DOHH2 (cell line): ENCODE results near the gene UBE2L3.

ENCODE experiments used
- H3F3A ChIP-seq: fragments of 200-600 bp; sonication (generic), shearing (Covaris generic); 2 replicates; pipeline ENCODE4 v1.6.0; 2016; ENCODE audit warnings: antibody characterized with exemption, mild to moderate bottlenecking; ENCODE audit not compliant: control insufficient read depth, insufficient read depth
- H3K27ac ChIP-seq: fragments of 200-600 bp; sonication (generic); 2 replicates; pipeline ENCODE4 v1.5.1; 2014; ENCODE audit warnings: low read depth, mild to moderate bottlenecking, low read length, moderate library complexity
- H3K27me3 ChIP-seq: fragments of 200-600 bp; sonication (generic); 2 replicates; pipeline ENCODE4 v1.6.1; 2014; ENCODE audit warnings: mild to moderate bottlenecking, low read length, mixed read lengths; ENCODE audit not compliant: control insufficient read depth
- H3K36me3 ChIP-seq: fragments of 200-600 bp; sonication (generic); 2 replicates; pipeline ENCODE4 v1.6.1; 2014; ENCODE audit warnings: mild to moderate bottlenecking, low read length, moderate library complexity, mixed read lengths; ENCODE audit not compliant: control insufficient read depth
- H3K4me1 ChIP-seq: fragments of 200-600 bp; sonication (generic); 2 replicates; pipeline ENCODE4 v1.6.1; 2014; ENCODE audit warnings: mild to moderate bottlenecking, low read length, mixed read lengths; ENCODE audit not compliant: control insufficient read depth
- H3K4me2 ChIP-seq: fragments of 200-600 bp; sonication (generic); 2 replicates; pipeline ENCODE4 v1.6.0; 2014; ENCODE audit warnings: mild to moderate bottlenecking, low read length, moderate library complexity
- H3K4me3 ChIP-seq: fragments of 200-600 bp; sonication (generic); 2 replicates; pipeline ENCODE4 v1.5.1; 2014; ENCODE audit warnings: mild to moderate bottlenecking, low read length, mixed read lengths
- H3K79me2 ChIP-seq: fragments of 200-600 bp; sonication (generic); 2 replicates; pipeline ENCODE4 v1.6.1; 2014; ENCODE audit warnings: mild to moderate bottlenecking, low read length, mixed read lengths; ENCODE audit not compliant: control insufficient read depth
- H3K9me2 ChIP-seq: fragments of 200-600 bp; sonication (generic); replicated peaks from 2 replicates; pipeline ENCODE4 v1.6.1; 2014; ENCODE audit warnings: mild to moderate bottlenecking, low read length, mixed read lengths; ENCODE audit not compliant: control insufficient read depth
- H3K9me3 ChIP-seq: fragments of 200-600 bp; sonication (generic); 2 replicates; pipeline ENCODE4 v1.6.1; 2014; ENCODE audit warnings: antibody characterized with exemption, low read length, mixed read lengths; ENCODE audit not compliant: control insufficient read depth, insufficient read depth
- H4K20me1 ChIP-seq: fragments of 200-600 bp; sonication (generic); 2 replicates; pipeline ENCODE4 v1.6.0; 2014; ENCODE audit warnings: low read depth, mild to moderate bottlenecking, antibody characterized with exemption, low read length, moderate library complexity; ENCODE audit not compliant: control insufficient read depth, insufficient read depth
- EZH2phosphoT487 ChIP-seq: fragments of 200-600 bp; sonication (generic); IDR thresholded peaks from 2 replicates; pipeline ENCODE4 v1.6.1; 2017; ENCODE audit warnings: borderline replicate concordance, mild to moderate bottlenecking, antibody characterized with exemption, low read length, moderate library complexity, mixed read lengths
- TF ChIP-seq, protein P1 (sequence below): fragments of 200-600 bp; sonication (generic); IDR thresholded peaks from one replicate; pipeline ENCODE4 v1.5.1; 2014; ENCODE audit warnings: antibody characterized with exemption, mild to moderate bottlenecking, low read depth, low read length; ENCODE audit not compliant: poor library complexity, severe bottlenecking

UBE2L3 gene

DNA sequence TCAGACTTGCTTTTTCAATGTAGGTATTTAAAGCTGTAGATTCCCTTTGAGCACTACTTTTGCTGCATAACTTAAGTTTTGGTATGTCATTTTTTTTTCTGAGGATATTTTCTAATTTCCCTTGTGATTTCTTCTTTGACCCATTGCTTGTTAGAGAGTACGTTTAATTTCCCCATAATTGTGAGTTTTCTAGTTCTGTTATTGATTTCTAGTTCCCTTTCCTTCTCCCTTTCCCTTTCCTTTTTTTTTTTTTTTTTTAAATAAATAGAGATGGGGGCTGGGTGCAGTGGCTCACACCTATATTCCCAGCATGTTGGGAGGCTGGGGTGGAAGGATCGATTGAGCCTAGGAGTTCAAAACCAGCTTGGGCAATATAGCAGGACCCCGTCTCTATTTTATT is 30.8 kb downstream of the UBE2L3 start:
- H3K27ac ChIP-seq = no peak overlapping the region
- H3K4me2 ChIP-seq = no peak overlapping the region
- H3K36me3 ChIP-seq = peaks cover 61% of the 10 kb centered on the region
- TF ChIP-seq, protein P1, sequence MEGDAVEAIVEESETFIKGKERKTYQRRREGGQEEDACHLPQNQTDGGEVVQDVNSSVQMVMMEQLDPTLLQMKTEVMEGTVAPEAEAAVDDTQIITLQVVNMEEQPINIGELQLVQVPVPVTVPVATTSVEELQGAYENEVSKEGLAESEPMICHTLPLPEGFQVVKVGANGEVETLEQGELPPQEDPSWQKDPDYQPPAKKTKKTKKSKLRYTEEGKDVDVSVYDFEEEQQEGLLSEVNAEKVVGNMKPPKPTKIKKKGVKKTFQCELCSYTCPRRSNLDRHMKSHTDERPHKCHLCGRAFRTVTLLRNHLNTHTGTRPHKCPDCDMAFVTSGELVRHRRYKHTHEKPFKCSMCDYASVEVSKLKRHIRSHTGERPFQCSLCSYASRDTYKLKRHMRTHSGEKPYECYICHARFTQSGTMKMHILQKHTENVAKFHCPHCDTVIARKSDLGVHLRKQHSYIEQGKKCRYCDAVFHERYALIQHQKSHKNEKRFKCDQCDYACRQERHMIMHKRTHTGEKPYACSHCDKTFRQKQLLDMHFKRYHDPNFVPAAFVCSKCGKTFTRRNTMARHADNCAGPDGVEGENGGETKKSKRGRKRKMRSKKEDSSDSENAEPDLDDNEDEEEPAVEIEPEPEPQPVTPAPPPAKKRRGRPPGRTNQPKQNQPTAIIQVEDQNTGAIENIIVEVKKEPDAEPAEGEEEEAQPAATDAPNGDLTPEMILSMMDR = no peak
- TF ChIP-seq EZH2phosphoT487 = no peak
- H3K9me2 ChIP-seq = no peaks in the 10 kb centered on the region
- H3K79me2 ChIP-seq = peaks cover 99% of the 10 kb centered on the region
- no peaks in the 10 kb centered on the region for H3F3A ChIP-seq
- no peak overlapping the region for H3K4me3 ChIP-seq
- H4K20me1 ChIP-seq = peaks cover 22% of the 10 kb centered on the region; the same call in 1 of the 2 replicates
- H3K9me3 ChIP-seq = no peaks in the 10 kb centered on the region
- no peaks in the 10 kb centered on the region; the same call in 1 of the 2 replicates for H3K4me1 ChIP-seq
- H3K27me3 ChIP-seq = no peaks in the 10 kb centered on the region

DNA sequence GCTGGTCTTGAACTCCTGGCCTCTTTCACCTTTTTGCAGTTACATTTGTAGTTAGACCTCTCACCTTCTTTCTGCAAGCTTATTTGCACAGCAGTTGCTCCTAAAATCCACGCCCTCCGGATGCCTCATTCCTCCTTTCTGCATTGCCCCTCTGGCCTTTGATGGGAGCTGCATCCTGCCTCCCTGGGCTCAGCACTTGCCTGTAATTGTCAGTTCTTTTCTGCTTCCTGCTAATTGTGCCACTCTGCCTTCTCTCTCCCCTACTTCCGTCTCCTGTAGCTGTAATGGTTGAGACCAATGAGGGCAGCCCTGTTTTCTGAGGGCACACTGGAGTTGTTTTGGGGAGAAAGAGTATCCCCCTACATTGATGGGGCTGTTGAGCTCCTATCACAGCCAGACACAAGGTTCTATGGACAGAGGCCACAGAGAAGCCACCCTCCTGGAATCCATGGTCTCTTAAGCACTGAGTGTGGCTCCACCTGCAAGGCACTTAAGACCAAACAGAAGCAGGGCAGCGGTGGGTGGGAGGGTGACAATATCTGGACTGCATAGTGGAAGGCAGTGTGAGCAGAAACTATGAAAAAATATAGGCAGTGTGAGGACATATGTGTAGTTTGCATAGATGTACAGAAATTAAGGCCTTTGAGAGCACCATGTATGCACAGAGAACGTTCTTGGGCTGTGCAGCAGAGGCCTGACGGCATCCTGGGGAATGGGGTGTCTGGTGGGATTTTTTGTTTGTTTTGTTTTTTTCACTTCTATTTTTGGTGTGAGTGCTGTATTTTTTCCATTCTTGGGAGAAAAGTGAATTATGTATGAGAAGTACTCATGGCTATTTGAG is 31.8 kb downstream of the UBE2L3 start:
- H3K9me2 ChIP-seq = no peaks in the 10 kb centered on the region
- H3K4me1 ChIP-seq = no peaks in the 10 kb centered on the region; the same call in 1 of the 2 replicates
- TF ChIP-seq EZH2phosphoT487 = no peak
- TF ChIP-seq, protein P1 = no peak
- H3K79me2 ChIP-seq = peaks cover 98% of the 10 kb centered on the region
- no peaks in the 10 kb centered on the region for H3K9me3 ChIP-seq
- no peak overlapping the region for H3K4me3 ChIP-seq
- H3K27me3 ChIP-seq = no peaks in the 10 kb centered on the region
- peaks cover 22% of the 10 kb centered on the region; the same call in 1 of the 2 replicates for H4K20me1 ChIP-seq
- no peak overlapping the region for H3K4me2 ChIP-seq
- peaks cover 52% of the 10 kb centered on the region for H3K36me3 ChIP-seq
- no peaks in the 10 kb centered on the region for H3F3A ChIP-seq
- H3K27ac ChIP-seq = no peak overlapping the region

DNA sequence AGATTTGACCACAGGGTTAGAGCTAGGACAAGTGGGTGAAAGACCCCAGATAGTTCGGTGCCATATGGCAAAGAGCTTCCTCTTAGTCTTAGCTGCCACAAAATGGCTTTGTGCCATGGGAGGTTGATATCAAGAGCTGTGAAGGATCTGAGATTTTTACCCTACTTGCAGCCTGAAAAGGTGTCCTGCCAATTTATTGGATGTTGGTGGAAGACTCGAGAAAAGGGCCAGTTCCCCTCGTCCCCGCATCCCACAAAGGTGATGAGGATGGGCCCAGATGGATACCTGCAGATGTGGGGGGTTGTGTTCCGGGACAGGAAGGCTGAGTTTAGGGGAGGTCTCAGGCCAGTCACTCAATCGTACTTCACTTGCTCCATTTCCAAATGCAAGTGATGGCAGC is 35.1 kb downstream of the UBE2L3 start:
- Histone ChIP-seq H3K9me2 (no peaks in the 10 kb centered on the region), H3K4me3 (no peak overlapping the region), H3K36me3 (peaks cover 31% of the 10 kb centered on the region), H3K4me1 (no peaks in the 10 kb centered on the region; the same call in 1 of the 2 replicates), H3K9me3 (no peaks in the 10 kb centered on the region), H3K79me2 (peaks cover 98% of the 10 kb centered on the region), H3K27ac (no peak overlapping the region), H4K20me1 (peaks cover 26% of the 10 kb centered on the region), H3K27me3 (no peaks in the 10 kb centered on the region), H3F3A (peaks cover under 1% of the 10 kb centered on the region; the same call in 1 of the 2 replicates), H3K4me2 (no peak overlapping the region)
- no peak for TF ChIP-seq EZH2phosphoT487
- TF ChIP-seq, protein P1 = no peak
